ENCODE data around the gene NCOR2. TPM values are rescaled to one million over a fixed set of nuclear protein-coding genes. Genes with fewer than 3 reads are reported as not detected.
A peak's percentile ranks its signal among the peaks of the same experiment; 100 is the strongest.

Gene NCOR2
- polyA plus RNA-seq, 1 donor (not counting 4 experiments of a cell fraction or from before 2014, with no cell fraction given) = 4.7 TPM

DNA sequence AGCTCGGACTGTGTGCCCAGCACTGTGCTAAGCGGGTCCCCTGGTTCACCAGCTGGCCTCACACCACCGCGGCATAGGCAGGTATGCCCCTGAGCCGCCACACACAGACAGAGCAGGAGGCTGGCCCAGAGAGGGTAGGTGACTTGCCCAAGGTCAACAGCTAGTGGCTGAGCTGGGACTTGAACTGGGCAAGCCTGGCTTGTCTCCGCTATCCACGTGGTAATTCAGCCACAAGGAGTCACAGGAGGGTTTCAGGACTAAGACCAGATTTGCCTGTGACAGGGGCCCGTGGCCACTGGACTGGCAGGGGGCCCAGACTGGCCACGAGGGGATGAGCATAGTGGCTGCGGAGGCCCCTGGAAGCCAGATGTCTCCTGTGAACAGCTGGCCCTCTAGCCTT is 47.7 kb downstream of the NCOR2 start:
- Histone ChIP-seq H3K79me2 (ENCODE audit: control insufficient read depth, insufficient read depth, low read length) (peaks cover 42% of the 10 kb centered on the region), H3K27me3 (ENCODE audit: control insufficient read depth, extremely low read depth, insufficient read depth, low read length) (no peaks in the 10 kb centered on the region), H3K9ac (ENCODE audit: control insufficient read depth, extremely low read depth, insufficient read depth, low read length) (peak overlapping the region; percentile 51), H4K20me1 (ENCODE audit: control insufficient read depth, extremely low read depth, insufficient read depth, low read length) (peaks cover 8% of the 10 kb centered on the region), H3K4me2 (ENCODE audit: control insufficient read depth, extremely low read depth, insufficient read depth, low read depth, low read length) (peak overlapping the region; percentile 97), H3K4me3 (ENCODE audit: control insufficient read depth in 2 of 3, extremely low read depth in 1 of 3, insufficient read depth in 2 of 3, low read depth in 1 of 3, low read length in 3 of 3) (no peak overlapping the region), H3K4me1 (ENCODE audit: control insufficient read depth, extremely low read depth, insufficient read depth, low read length) (peaks cover 71% of the 10 kb centered on the region), H2AFZ (ENCODE audit: control insufficient read depth, low read length) (no peak overlapping the region), H3K9me1 (ENCODE audit: control insufficient read depth, extremely low read depth, insufficient read depth, low read length) (peaks cover 16% of the 10 kb centered on the region), H3K9me3 (ENCODE audit: control insufficient read depth, low read depth, low read length) (no peaks in the 10 kb centered on the region), H3K27ac (ENCODE audit: control insufficient read depth, insufficient read depth, low read length) (peak overlapping the region; percentile 97), H3K36me3 (ENCODE audit: control insufficient read depth in 2 of 2, extremely low read depth in 1 of 2, insufficient read depth in 2 of 2, low read length in 2 of 2) (peaks cover 0 to 3% of the 10 kb centered on the region in 2 experiments)
- no peak for TF ChIP-seq EZH2 (IDR thresholded peaks at IDR 0.05; ENCODE audit: low read length)
- TF ChIP-seq, protein P1, sequence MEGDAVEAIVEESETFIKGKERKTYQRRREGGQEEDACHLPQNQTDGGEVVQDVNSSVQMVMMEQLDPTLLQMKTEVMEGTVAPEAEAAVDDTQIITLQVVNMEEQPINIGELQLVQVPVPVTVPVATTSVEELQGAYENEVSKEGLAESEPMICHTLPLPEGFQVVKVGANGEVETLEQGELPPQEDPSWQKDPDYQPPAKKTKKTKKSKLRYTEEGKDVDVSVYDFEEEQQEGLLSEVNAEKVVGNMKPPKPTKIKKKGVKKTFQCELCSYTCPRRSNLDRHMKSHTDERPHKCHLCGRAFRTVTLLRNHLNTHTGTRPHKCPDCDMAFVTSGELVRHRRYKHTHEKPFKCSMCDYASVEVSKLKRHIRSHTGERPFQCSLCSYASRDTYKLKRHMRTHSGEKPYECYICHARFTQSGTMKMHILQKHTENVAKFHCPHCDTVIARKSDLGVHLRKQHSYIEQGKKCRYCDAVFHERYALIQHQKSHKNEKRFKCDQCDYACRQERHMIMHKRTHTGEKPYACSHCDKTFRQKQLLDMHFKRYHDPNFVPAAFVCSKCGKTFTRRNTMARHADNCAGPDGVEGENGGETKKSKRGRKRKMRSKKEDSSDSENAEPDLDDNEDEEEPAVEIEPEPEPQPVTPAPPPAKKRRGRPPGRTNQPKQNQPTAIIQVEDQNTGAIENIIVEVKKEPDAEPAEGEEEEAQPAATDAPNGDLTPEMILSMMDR (optimal IDR thresholded peaks at IDR 0.05 in 1 of 3, IDR thresholded peaks at IDR 0.05 in 1 of 3, conservative IDR thresholded peaks at IDR 0.05 in 1 of 3; ENCODE audit: extremely low read depth in 1 of 3, insufficient read depth in 2 of 3, low read length in 3 of 3) = no peak
- dilution Hi-C loops (cut with MboI; ENCODE audit: extremely low pct_ligation_motif_present, low sequenced_read_pairs) = no loop called here
- FAIRE-seq (no peak), DNase-seq (ENCODE audit: low read depth, low spot score) (no peak)

DNA sequence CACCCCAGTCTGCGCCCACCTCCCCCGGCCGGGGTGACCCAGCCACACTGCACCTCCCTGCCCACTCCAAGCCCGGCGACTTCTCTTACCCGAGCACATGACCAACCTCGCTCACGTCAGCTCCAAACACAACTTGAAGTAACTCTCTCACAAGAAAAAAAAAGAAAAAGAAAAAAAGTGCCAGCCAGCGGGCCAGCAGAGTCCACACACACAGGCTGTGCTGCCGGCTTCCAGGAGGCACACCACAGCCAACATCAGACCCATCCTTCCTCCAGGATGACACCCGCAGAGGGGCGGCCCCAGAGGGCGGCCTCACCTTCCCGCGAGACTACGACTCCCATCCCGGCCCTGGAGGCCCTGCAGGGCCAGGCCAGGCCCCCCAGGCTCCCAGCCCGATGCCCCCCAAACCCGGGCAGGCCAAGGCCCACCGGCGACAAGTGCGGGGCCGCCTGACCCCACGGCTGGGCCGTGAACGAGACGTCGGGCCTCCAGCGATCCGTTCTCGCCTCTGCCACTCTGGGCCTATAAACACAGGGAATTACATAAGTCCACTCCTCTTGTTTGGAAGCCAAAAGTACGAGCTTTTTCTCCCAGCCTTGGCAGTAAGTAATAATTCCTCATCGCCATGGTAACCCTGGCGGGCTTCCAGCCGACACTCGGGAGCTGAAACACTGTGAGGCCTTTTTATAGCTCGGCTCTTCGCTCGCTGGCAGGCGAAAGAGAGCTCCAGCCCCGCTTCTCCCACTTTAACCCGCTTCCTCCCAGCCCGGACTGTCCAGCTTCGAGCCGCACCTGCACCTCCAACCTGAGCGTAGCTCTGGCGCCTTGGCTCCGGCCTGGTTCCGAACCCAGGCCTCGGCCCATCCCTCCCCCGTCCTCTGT is 49.1 kb downstream of the NCOR2 start:
- H3K36me3 ChIP-seq (ENCODE audit: control insufficient read depth in 2 of 2, extremely low read depth in 1 of 2, insufficient read depth in 2 of 2, low read length in 2 of 2) = peaks cover 0 to 10% of the 10 kb centered on the region in 2 experiments
- FAIRE-seq = peak; percentile 87
- H3K9ac ChIP-seq (ENCODE audit: control insufficient read depth, extremely low read depth, insufficient read depth, low read length) = peak overlapping the region; percentile 94
- H3K27me3 ChIP-seq (ENCODE audit: control insufficient read depth, extremely low read depth, insufficient read depth, low read length) = no peaks in the 10 kb centered on the region
- H2AFZ ChIP-seq (ENCODE audit: control insufficient read depth, low read length) = no peak overlapping the region
- TF ChIP-seq EZH2 (IDR thresholded peaks at IDR 0.05; ENCODE audit: low read length) = no peak
- TF ChIP-seq, protein P1 (optimal IDR thresholded peaks at IDR 0.05 in 1 of 3, IDR thresholded peaks at IDR 0.05 in 1 of 3, conservative IDR thresholded peaks at IDR 0.05 in 1 of 3; ENCODE audit: extremely low read depth in 1 of 3, insufficient read depth in 2 of 3, low read length in 3 of 3) = no peak
- H3K4me1 ChIP-seq (ENCODE audit: control insufficient read depth, extremely low read depth, insufficient read depth, low read length) = peaks cover 63% of the 10 kb centered on the region
- peaks cover 56% of the 10 kb centered on the region for H3K79me2 ChIP-seq (ENCODE audit: control insufficient read depth, insufficient read depth, low read length)
- peak overlapping the region; percentile 62 to 78 (median 75) for H3K4me3 ChIP-seq (ENCODE audit: control insufficient read depth in 2 of 3, extremely low read depth in 1 of 3, insufficient read depth in 2 of 3, low read depth in 1 of 3, low read length in 3 of 3)
- H4K20me1 ChIP-seq (ENCODE audit: control insufficient read depth, extremely low read depth, insufficient read depth, low read length) = peaks cover 8% of the 10 kb centered on the region
- peak overlapping the region; percentile 97 for H3K4me2 ChIP-seq (ENCODE audit: control insufficient read depth, extremely low read depth, insufficient read depth, low read depth, low read length)
- DNase-seq (ENCODE audit: low read depth, low spot score) = peak; percentile 92
- no peaks in the 10 kb centered on the region for H3K9me3 ChIP-seq (ENCODE audit: control insufficient read depth, low read depth, low read length)
- dilution Hi-C loops (cut with MboI; ENCODE audit: extremely low pct_ligation_motif_present, low sequenced_read_pairs) = no loop called here
- H3K9me1 ChIP-seq (ENCODE audit: control insufficient read depth, extremely low read depth, insufficient read depth, low read length) = peaks cover 11% of the 10 kb centered on the region
- peak overlapping the region; percentile 97 for H3K27ac ChIP-seq (ENCODE audit: control insufficient read depth, insufficient read depth, low read length)

All from keratinocyte (primary cell).